GM12875 (cell line): ENCODE measurements around the gene RWDD3.

Source experiments
- H3K4me3 ChIP-seq: one replicate; pipeline ENCODE4 v1.5.1; 2011; ENCODE audit warnings: low read depth, low read length, control low read depth
- TF ChIP-seq, protein P1 (sequence below): IDR thresholded peaks from 2 replicates; pipeline ENCODE4 v1.5.1; 2011; ENCODE audit warnings: low read depth, mild to moderate bottlenecking, control low read depth, inconsistent platforms, low read length, moderate library complexity, borderline replicate concordance; ENCODE audit not compliant: insufficient read depth

The RWDD3 gene

DNA sequence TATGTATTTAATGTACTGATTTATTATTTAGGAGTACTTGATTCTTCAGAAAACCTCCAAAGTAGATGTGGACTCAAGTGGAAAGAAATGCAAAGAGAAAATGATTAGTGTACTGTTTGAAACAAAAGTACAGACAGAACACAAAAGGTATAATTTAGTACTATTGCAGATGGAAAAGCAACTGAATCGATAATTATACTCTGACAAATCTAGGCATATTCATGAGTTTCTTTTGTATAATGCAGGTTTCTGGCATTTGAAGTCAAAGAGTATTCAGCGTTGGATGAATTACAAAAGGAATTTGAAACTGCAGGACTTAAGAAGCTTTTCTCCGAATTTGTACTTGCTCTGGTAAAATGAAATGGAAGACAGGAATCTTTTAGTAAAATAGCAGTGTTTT is 12.5 kb downstream of the RWDD3 start:
- TF ChIP-seq, protein P1, sequence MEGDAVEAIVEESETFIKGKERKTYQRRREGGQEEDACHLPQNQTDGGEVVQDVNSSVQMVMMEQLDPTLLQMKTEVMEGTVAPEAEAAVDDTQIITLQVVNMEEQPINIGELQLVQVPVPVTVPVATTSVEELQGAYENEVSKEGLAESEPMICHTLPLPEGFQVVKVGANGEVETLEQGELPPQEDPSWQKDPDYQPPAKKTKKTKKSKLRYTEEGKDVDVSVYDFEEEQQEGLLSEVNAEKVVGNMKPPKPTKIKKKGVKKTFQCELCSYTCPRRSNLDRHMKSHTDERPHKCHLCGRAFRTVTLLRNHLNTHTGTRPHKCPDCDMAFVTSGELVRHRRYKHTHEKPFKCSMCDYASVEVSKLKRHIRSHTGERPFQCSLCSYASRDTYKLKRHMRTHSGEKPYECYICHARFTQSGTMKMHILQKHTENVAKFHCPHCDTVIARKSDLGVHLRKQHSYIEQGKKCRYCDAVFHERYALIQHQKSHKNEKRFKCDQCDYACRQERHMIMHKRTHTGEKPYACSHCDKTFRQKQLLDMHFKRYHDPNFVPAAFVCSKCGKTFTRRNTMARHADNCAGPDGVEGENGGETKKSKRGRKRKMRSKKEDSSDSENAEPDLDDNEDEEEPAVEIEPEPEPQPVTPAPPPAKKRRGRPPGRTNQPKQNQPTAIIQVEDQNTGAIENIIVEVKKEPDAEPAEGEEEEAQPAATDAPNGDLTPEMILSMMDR: no peak
- no peak overlapping the region for H3K4me3 ChIP-seq

DNA sequence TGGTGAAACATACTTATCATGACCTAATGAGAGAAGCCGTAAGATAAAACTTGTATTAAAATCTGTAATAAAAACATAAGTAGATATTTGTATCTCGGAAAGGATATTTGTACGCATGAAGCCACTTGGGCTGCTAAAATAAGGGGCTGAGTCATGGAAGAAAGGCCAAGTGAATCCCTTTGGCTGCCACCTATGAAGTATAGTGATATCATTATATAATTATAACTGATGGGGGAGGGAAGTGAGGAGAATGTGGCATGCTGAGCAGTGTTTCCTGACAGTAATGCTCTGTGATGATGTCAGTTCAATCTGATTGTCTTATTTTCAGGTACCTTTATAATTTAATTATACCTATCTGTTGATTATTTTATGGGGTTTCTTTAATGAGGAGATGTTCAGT is 13.6 kb downstream of the RWDD3 start:
- TF ChIP-seq, protein P1: no peak

GRCh38 chr1:95249916-95250315 is 15.9 kb downstream of the RWDD3 start:
- TF ChIP-seq, protein P1: no peak
- H3K4me3 ChIP-seq: no peak overlapping the region

More for the DNA sequence above, 13.6 kb downstream of the RWDD3 start:
- H3K4me3 ChIP-seq: no peak overlapping the region

- no peak overlapping the region for H3K4me3 ChIP-seq
- TF ChIP-seq, protein P1: no peak
These were observed 18.4 kb downstream of the RWDD3 start for GRCh38 chr1:95252422-95252821.

- TF ChIP-seq, protein P1: no peak
- no peak overlapping the region for H3K4me3 ChIP-seq
These were observed 20.9 kb downstream of the RWDD3 start for GRCh38 chr1:95254959-95255358.

DNA sequence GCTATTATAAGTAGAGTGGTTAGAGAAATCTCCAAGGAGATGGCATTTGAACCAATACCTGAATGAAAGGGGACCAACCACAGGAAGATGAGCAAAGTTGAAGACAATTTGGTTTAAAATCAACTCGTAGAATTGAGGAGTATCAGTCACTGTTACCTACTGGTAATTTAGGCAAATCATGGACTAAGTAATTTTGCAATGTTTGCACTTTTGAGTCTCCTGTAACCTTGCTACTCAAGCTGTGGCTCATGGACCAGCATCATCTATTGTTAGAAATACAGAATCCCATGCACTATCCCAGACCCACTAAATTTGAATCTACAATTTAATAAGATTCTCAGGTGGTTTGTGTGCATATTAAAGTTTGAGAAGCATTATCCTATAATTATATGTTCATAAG is 21.8 kb downstream of the RWDD3 start:
- TF ChIP-seq, protein P1: no peak
- no peak overlapping the region for H3K4me3 ChIP-seq

- H3K4me3 ChIP-seq: no peak overlapping the region
- TF ChIP-seq, protein P1: no peak
These were observed 23.7 kb downstream of the RWDD3 start for GRCh38 chr1:95257758-95258157.
